Measurements from ENCODE around the gene CERS4.

DNA sequence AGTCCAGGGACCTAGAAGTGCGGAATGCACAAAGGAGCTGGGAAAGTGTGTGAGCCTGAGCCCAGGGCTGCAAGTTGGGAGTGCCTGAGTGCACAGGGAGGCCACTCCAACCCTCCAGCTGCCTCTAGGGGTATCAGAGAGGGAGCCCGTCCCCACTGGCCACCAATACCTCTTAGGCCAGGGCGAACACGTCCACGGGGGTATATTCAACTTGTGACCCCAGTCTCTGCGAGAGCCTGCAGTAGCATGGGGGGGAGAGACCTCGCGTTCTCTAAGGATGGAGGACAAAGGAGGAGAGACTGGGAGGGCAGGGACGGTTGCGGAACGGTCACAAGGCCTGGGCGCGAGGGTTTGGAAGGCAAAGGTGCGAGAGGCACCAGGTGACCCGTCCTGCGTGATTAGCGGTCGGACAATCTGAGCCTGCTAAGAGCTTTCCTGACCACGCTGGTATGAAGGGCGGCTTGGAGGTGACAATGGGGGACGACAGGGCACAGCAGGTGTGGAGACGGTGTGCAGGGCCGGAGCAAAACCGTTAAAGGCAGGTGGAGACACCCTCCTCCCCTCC, 98.3 kb downstream of the CERS4 start:
- TF ChIP-seq YY1 (IDR thresholded peaks at IDR 0.05; ENCODE audit: low read depth), result no peak
- no peak for TF ChIP-seq EP300 (IDR thresholded peaks at IDR 0.05; ENCODE audit: borderline replicate concordance)
- TF ChIP-seq, protein P1, sequence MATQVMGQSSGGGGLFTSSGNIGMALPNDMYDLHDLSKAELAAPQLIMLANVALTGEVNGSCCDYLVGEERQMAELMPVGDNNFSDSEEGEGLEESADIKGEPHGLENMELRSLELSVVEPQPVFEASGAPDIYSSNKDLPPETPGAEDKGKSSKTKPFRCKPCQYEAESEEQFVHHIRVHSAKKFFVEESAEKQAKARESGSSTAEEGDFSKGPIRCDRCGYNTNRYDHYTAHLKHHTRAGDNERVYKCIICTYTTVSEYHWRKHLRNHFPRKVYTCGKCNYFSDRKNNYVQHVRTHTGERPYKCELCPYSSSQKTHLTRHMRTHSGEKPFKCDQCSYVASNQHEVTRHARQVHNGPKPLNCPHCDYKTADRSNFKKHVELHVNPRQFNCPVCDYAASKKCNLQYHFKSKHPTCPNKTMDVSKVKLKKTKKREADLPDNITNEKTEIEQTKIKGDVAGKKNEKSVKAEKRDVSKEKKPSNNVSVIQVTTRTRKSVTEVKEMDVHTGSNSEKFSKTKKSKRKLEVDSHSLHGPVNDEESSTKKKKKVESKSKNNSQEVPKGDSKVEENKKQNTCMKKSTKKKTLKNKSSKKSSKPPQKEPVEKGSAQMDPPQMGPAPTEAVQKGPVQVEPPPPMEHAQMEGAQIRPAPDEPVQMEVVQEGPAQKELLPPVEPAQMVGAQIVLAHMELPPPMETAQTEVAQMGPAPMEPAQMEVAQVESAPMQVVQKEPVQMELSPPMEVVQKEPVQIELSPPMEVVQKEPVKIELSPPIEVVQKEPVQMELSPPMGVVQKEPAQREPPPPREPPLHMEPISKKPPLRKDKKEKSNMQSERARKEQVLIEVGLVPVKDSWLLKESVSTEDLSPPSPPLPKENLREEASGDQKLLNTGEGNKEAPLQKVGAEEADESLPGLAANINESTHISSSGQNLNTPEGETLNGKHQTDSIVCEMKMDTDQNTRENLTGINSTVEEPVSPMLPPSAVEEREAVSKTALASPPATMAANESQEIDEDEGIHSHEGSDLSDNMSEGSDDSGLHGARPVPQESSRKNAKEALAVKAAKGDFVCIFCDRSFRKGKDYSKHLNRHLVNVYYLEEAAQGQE (IDR thresholded peaks at IDR 0.05; ENCODE audit: low read depth), result no peak
- TF ChIP-seq, protein P2, sequence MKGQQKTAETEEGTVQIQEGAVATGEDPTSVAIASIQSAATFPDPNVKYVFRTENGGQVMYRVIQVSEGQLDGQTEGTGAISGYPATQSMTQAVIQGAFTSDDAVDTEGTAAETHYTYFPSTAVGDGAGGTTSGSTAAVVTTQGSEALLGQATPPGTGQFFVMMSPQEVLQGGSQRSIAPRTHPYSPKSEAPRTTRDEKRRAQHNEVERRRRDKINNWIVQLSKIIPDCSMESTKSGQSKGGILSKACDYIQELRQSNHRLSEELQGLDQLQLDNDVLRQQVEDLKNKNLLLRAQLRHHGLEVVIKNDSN (IDR thresholded peaks at IDR 0.05), result no peak
- no peak for TF ChIP-seq CEBPB (IDR thresholded peaks at IDR 0.05)
- TF ChIP-seq TAF1 (IDR thresholded peaks at IDR 0.05; ENCODE audit: low read depth), result no peak
- TF ChIP-seq, protein P3, sequence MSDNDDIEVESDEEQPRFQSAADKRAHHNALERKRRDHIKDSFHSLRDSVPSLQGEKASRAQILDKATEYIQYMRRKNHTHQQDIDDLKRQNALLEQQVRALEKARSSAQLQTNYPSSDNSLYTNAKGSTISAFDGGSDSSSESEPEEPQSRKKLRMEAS (IDR thresholded peaks at IDR 0.05), result no peak
- no peak for TF ChIP-seq CREB1 (IDR thresholded peaks at IDR 0.05; ENCODE audit: low read depth)
- TF ChIP-seq FOXM1 (IDR thresholded peaks at IDR 0.05; ENCODE audit: borderline replicate concordance, low read depth), result no peak
- no peak for TF ChIP-seq EGR1 (IDR thresholded peaks at IDR 0.05)
- TF ChIP-seq RAD21 (IDR thresholded peaks at IDR 0.05; ENCODE audit: low read depth), result no peak
- TF ChIP-seq TCF12 (IDR thresholded peaks at IDR 0.05; ENCODE audit: low read depth), result no peak

All from Ishikawa (cell line).